ENCODE results near the gene BCAP29. TPM values are rescaled to one million over a fixed set of nuclear protein-coding genes. Genes with fewer than 3 reads are reported as not detected.

BCAP29 gene
- total and polyA plus RNA-seq, 9 of the 15 experiments (the other 6 are each of a cell fraction or from before 2014, with no cell fraction given): 63.4 to 137 (median 79.7) TPM

GRCh38 chr7:107630342-107630741 is 50.3 kb downstream of the BCAP29 start:
- H3K4me1 ChIP-seq (replicated peaks in 1 of 2; ENCODE audit: control insufficient read depth in 2 of 2, insufficient read depth in 2 of 2, low read length in 2 of 2): no peaks in the 10 kb centered on the region
- H2AFZ ChIP-seq (ENCODE audit: low read depth, low read length): no peak overlapping the region
- H3K4me3 ChIP-seq: no peak overlapping the region
- CTCF ChIA-PET (ENCODE audit: low intra/inter-chr PET ratio): no interaction called here
- no peaks in the 10 kb centered on the region for H3K79me2 ChIP-seq (ENCODE audit: control insufficient read depth, insufficient read depth, low read length)
- 67% methylated on average over 8 of the region's 8 CpGs for WGBS (ENCODE audit: insufficient coverage, low coverage, missing lambda C conversion rate)
- TF ChIP-seq ZNF507 (tag; conservative IDR thresholded peaks at IDR 0.05) (no peak), CXXC5 (CRISPR knock-in tag; IDR thresholded peaks at IDR 0.05) (no peak), MAFG (tag; conservative IDR thresholded peaks at IDR 0.05) (no peak), TAF9B (IDR thresholded peaks at IDR 0.05; ENCODE audit: partially characterized antibody) (no peak), BACH1 (tag; IDR thresholded peaks at IDR 0.05) (no peak), ZBTB5 (IDR thresholded peaks at IDR 0.05) (no peak), NR2F6 (CRISPR knock-in tag; IDR thresholded peaks at IDR 0.05) (no peak)
- no peak for FAIRE-seq
- POLR2A ChIA-PET: no interaction called here
- H3K36me3 ChIP-seq (ENCODE audit: control insufficient read depth, insufficient read depth, low read length): no peaks in the 10 kb centered on the region
- BruUV-seq (replicated peaks): no TSS peak
- in situ Hi-C loops (cut with MboI) (no loop called here), intact Hi-C loops (cut with micrococcal nuclease) (no loop called here)
- DNase-seq (ENCODE audit: extremely low read depth in 1 of 4, low spot score in 3 of 4): no peak
- no peak overlapping the region for H3K4me2 ChIP-seq (ENCODE audit: insufficient read depth, low read length)
- no peaks in the 10 kb centered on the region for H3K27me3 ChIP-seq (ENCODE audit: control insufficient read depth in 2 of 2, insufficient read depth in 2 of 2, low read length in 2 of 2)
- no peaks in the 10 kb centered on the region for H4K20me1 ChIP-seq (replicated peaks; ENCODE audit: control insufficient read depth, insufficient read depth, low read length)
- H3K9me3 ChIP-seq (replicated peaks; ENCODE audit: control insufficient read depth, insufficient read depth, low read depth, low read length): no peaks in the 10 kb centered on the region
- no peak overlapping the region for H3K9ac ChIP-seq (ENCODE audit: insufficient read depth in 1 of 2, low read depth in 2 of 2, low read length in 2 of 2)
- H3K27ac ChIP-seq (ENCODE audit: extremely low read depth, low read depth, low read length): no peak overlapping the region
- H3K9me1 ChIP-seq (ENCODE audit: control insufficient read depth, insufficient read depth, low read length): no peaks in the 10 kb centered on the region
- no peak for ATAC-seq
